T1000 (cell line): ENCODE results near the gene LTA.
A peak's percentile ranks its signal among the peaks of the same experiment; 100 is the strongest.
"Not testable (repeated sequence)": the region's sequence is repeated elsewhere in the genome, so short reads cannot be mapped to it uniquely, and the experiment has no call there.

Experiments
- DNase-seq: peaks from one replicate; lab custom pipeline; 2025; ENCODE audit warnings: mixed read lengths; lab: John Stamatoyannopoulos, UW

Gene LTA

DNA sequence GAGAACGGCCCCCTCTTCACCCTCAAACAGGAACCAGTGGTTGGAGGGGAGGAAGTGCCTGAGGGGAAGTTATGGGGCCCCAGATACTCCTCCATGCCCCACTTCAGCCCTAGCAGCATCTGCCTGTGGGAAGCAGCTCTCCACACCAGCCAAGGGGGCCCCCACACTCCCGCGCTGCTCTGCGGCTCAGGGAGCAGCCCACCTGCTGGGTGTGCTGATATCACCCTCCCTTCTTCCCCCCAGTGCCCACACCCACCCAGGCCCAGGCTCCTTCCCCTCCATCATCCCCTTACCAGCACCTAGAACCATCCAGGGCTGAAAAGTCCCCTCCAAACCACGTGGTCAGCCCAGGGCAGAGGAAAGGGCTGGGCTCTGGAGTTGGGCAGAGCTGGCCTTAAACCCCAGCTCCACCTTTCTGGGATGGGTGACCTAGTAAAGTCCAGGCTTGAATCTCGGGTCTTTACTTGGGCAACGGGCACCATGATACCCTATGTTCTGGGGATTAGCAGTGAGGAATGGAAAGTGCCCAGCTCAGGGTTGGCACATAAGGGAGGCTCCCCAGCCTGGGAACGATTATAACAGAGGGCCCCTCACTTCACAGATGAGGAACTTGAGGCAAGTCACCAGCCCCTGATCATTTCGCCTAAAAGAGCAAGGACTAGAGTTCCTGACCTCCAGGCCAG, 14.7 kb downstream of the LTA start:
- no peak for DNase-seq

DNA sequence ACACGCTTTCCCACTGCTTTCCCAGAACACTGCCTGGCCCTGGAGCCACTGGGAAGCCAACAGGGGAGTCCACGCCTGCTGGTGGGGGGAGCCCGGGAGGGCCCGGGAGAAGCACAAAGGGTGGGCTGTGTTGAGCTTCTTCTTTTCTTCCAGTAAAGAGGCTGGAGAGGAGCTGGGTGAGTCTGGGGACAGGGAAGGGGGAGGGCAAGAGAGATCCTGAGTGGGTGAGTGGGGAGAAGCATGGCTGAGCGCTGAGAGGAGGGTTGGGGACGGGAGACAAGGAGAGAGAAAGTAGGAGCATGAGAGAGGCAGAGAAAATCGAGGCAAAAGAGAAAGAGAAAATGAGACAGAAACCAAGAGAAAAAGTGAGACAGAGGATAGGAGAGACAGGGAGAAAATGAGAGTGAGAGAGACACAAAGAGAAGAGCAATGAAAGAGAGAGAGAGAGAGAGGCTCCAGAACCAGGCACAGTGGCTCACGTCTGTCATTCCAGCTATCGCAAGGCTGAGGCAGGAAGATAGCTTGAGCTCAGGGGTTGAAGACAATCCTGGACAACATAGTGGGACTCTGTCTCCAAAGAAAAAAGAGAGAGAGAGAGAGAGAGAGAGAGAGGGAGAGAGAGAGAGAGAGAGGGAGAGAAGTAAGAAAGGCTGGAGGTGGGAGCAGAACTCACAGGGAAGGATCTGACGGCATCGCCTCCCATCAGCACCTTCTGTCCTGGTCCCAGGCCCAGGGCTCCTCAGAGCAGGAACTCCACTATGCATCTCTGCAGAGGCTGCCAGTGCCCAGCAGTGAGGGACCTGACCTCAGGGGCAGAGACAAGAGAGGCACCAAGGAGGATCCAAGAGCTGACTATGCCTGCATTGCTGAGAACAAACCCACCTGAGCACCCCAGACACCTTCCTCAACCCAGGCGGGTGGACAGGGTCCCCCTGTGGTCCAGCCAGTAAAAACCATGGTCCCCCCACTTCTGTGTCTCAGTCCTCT, 16.0 kb downstream of the LTA start:
- DNase-seq, result no peak

DNA sequence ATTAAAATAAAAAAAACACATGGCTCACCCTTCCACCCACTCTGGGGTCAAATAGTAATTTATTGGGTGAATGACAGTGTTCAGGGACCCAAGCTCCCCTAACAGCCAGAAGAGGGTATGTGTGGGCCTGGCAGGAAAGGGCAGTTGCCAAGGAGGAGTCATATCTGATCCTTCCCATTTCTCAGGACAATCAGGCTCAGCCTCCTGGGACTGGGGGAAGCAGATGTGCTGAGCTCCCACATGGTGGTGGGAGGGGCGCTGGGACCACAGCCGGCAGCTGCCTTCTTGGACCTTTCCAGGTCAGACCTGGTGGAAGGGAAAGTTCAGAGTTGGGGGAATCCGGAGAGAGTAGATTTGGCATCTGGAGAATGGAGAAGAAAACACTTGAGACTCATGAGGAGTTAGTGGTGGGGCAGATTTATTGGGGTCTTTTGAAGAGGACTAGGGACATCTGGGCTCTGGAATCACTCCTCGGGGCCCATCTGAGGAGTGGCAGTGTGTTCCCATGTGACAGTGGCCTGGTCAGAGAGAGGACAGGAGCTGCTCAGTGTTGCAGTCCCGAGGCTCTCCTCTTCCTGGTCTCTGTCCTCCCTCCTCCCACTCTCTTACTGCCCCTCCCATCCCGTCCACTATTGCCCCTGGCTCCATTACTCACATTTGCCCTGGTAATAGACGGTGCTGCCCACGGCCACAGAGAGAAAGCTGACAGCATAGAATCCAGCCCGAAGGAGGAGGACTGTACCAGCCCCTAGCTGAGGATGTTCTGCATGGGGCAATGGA, 17.0 kb downstream of the LTA start:
- DNase-seq, result no peak

DNA sequence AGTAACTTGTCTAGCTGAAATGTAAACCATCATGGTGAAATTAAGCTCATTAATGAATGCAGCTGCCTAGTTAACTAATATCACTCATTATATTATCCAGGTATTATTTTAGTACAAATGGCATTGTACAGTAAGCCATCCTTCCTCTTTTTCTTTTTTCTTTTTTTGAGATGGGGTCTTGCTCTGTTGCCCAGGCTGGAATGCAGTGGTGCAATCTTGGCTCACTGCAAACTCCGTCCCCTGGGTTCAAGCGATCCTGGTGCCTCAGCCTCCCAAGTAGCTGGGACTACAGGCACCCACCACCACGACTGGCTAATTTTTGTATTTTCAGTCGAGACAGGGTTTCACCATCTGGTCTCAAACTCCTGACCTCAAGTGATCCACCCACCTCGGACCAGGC, 18.6 kb downstream of the LTA start:
- DNase-seq, result not testable (repeated sequence)

DNA sequence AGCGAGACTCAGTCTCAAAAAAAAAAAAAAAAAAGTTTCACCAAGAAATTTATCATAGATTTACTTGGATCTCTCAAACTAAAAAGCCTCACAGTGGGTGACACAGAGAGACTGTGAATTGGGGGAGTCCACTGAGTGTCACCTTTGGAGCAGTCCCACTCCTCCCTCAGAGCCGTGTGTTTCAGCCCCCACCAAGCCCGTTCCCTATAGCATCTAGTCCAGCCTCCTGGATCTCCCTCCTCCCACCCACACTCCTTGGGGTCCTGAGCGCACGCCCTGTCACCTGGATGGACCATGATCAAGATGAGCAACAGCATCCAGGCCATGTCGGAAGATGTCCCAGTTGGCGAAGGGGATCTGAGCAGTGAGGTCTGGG, 20.3 kb downstream of the LTA start:
- DNase-seq, result no peak

DNA sequence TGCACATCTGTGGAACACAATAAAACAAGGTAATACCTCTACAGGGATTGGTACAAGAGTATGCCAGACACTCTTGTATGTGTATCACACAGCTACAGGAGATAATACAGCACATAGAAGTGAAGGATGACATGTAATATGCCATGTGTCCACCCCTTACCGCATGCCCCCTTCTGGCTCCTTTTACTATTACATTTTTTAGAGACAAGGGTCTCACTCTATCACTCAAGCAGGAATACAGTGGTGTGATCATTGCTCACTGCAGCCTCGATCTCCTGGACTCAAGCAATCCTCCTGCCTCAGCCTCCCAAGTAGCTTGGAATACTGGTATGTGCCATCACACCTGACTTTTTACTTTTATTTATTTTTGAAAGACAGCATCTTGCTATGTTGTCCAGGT, 24.9 kb downstream of the LTA start:
- DNase-seq, result no peak

DNA sequence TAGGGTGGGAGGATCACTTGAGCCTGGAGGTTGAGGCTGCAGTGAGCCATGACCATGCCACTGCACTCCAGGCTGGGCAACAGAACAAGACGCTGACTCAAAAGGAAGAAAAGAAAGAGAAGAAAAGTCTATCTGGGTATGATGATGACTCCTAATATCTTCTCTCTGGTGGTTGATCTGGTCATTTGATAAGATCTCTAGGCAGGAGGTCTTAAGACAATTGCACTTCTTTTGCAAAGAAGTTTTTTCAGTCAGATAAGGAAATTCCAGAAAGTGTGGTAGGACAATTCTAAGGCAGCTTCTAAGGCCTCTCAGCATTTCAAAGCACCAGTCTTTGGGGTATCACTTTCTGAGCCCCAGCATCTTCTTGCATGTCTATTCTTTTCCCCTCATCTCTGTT, 35.2 kb downstream of the LTA start:
- no peak for DNase-seq

DNA sequence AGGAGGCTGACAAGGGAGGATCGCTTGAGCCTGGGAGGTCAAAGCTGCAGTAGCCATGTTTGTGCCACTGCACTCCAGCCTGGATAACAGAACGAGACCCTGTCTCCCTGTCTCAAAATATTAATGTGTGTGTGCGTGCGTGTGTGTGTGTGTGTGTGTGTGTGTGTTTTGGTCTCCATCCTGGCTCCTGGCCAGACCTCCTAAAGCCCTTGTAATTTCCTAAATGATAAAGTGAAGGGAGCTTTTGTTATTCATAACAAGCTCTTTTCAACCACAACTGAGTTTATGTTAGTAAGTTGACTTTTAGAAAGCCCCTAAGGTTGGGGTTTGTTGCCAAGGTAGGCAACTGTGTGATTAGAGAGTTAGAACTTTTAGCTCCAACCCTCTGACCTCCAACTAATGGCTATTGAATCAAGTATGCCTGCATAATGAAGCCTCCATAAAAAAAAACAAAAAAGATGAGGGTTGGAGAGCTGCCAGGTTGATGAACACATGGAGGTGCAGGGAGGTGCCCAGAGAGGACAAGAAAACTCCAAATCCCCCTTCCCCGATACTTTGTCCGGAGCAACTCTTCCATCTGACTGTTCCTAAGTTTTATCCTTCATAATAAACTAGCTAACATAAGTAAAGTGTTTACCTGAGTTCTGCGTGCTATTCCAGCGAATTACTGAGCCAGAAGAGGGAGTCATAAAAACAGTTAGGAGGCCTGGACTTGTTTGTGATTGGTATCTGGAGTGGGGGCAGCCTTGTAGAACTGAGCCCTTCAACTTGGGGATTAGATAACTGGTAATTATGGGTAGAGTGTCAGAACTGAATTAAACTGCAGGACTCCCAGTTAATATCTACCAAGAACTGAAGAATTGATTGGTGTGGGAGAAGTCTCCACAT, 37.7 kb downstream of the LTA start:
- DNase-seq, result no peak

DNA sequence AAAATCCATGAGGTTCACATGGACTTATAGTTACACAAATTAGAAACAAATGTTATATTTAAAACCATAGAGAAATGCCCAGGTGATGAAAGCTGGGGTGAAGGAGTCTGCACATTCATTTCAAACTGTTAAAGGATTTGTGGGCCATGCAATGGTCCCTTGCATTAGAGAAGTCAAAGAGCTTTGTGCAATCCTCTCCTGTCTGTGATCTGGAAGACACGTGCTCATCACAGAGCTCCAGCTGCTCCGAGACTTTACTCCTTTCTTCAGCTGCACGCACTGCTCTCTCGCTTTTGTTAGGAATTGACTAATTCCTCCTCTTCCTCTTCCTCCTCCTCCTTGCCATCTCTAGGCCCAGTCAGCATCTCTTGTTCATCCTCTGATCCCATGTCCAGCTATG, 38.9 kb downstream of the LTA start:
- DNase-seq, result no peak

DNA sequence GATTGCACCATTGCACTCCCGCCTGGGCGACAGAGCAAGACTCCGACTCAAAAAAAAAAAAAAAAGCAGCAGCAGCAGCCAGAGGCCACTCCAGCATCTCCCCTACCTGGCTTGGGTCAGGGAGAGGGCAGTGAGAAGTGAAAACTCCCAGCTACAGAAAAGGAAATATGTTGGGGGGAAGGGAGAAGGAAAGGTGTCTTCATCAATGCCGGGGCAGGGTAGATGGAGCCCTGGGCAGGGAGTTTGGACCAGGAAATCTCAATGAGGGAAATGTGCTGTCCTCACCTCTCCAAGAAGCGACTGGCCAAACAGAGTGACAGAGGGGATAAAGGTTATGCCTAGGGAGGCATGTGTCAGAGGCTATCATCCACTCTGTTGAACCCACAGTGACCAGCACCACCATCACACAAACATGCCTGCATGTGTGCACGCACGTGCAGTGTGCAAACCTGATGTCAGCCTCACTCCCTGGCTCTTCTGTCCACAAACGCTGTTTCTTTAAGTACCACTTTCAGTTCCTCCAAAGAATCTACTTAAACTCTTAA, 42.1 kb downstream of the LTA start:
- DNase-seq, result no peak

DNA sequence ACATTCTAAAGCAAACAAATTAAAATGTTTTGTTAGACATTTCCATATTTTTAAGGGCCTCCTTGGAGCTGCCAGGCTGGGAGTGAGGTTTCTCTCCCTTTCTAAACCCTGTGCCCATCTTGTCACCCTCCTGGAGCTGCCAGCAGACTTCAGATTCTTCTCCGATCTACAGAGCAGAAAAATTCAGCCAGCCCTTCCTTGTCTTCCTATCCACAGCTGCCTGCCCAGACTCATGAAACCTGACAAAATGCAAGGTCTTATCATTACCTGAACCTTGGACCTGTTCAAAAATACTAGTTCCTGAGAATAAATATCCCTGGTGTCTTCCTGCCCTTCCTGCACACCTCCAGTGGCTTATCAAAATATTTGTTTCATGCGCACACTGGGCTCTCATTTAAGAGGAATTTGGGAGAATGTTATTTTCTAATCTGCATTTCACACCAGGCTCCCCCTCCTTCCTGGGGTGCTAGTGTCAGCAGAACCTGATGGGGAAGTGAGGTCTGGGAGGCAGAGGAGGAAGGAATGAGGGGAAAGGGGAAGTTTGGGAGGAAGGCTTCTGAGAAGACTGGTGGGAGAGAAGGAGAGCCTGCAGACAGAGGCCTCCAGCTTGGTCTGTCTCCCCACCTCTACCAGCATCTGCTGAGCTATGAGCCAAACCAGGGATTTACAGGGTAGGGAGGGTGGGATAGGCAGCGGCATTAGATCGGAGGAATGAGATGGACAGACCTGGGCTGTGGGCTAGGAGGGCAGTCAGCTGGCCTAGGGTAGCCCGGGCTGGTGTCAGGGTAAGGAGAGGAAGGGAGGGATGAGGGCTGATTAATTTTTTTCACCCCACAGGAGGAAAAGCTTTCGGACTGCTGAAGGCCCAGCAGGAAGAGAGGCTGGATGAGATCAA, 42.8 kb downstream of the LTA start, which contains the start of gene AIF1:
AIF1 (plus strand) TSS at position 551 of the 895 bp plus-strand sequence; CDS start at position 647, 96 bp downstream.
- no peak for DNase-seq

DNA sequence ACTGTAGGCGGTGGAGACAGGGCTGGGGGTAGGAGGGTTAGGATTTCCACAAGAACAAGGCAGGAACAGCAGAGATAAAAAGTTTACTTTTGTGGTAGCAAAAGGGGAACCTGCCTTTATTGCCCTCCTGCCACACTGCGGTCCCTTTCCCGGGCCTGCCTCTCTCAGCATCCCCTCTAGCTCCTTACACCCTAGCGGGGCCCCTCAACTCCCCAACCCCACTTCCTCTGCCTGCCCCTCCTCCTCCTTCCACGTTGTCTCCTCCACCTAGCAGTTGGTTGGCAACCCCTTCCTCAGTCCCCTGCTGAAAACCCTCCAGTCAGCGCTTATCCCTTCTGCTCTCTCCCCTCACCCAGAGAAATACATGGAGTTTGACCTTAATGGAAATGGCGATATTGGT, 43.7 kb downstream of the LTA start:
- no peak for DNase-seq

DNA sequence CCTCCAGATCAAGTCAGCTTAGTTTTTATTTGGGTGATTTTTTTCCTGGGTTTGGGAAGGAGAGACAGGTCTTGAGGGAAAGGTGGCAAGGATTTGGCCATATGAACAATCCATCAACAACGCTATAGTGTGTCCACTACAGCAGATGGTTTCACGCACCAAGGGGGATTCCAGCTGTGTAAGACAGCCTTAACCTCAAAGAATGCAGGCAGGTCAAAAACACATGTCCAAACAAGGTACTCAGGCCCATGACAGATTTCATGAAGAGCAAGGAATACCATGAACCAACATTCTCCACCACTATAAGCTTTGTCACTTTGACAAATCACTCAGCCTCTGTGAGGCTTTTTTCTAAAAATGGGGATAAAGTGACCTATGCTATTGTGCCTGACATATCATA, 44.9 kb downstream of the LTA start:
- DNase-seq, result no peak

DNA sequence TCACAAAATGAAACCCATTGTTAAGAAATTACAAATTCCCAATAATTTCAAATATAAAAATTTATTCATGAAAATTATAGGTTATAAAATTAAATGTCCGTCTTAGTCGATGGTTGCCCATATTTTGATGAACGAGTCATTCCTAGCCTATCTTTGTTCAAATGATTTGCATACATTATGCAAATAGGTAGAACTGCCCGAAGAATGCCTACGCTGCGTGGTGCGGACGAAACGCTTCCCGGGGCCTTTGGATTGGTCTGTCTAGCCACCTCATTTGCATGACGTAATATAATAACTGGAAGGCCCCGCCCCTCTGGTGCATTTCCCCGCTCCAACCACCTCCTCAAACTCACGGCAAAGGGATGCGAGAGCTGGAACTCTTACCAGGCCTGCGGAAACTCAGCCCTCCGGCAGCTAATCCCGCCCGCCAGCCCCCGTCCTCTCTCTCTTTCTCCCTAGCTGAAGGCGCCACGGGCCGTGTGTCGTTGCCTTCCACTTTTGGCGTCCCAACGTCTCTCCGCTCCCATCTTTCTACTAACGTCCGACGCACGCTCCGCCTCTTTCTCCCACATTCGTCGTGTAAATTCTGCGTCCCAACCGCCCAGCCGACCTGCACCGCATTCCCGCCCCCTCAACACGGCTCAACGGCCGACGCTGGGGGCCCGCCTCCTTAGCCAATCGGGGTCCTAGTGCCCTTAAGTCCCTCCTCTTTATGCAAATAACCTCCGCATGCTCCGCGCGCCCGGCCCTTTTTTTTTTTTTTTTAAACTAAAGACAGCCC, 47.9 kb downstream of the LTA start:
- DNase-seq, result peak; percentile 97

DNA sequence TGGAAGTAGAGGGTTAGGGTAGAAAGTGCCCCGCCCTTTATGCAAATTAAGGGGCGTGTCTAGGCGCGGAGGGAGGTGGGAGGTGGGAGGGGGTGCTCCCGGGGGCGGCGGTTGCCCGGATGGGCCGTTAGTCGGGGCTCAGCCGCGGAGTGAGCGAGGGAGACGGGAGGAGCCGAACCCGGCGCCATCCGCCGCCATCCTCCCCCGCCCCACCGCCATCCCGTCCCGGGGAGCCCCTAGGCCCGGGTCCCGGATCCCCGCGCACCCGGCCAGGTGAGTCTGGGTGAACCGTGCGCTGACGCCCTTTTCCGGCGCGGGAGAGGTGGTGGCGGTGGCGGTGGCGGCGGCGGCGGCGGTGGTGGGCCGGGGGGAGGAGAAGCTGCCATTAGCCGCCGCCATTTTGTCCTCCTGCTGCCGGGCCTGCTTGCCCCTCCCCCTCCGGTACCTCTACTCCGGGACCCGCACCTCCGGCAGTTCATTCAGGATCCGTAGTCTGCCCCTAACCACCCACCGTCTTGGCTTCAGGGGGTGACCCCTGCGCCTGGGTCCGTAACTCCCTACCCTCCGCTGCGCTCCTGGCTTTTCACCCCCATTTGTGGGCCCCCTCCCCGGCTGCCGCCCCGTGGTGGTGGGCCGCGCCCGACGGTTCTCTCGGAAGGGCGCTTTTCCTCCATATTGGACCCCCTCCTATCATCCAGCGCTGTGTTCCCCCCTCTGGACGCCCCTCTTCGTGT, 48.7 kb downstream of the LTA start, which contains the start of gene PRRC2A:
PRRC2A (plus strand) TSS at position 130 of the 734 bp plus-strand sequence. CDS start 2,075 bp downstream, outside the sequence.
- DNase-seq, result no peak

DNA sequence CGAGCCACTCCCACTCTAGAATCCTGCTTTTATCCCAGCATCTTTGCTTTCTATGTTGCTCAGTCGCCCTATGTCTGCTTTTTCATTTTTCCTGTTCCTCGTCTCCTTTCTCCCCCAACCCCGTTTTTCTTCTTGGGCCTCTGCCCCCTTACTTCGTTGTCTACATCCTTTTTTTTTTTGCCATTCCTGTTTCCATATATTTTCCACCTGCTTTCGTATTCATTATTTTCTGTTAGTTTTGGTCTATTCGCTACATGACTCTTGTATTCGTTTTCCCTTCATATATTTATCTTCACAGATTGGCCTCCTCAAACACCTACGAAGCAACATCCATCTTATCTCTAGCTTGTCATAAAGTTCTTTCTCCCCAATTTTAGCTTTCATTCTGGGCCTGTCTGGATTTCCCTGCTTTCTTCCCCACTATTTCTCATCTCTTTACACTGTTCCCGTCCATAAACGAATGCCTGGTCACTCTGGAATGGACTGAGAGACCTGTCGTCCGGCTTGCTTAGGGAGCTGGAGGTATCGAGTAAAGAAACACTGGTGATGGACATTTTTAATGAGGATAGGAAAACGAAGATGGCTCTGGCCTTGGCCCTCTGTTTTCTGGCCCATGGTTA, 49.3 kb downstream of the LTA start:
- DNase-seq, result no peak

DNA sequence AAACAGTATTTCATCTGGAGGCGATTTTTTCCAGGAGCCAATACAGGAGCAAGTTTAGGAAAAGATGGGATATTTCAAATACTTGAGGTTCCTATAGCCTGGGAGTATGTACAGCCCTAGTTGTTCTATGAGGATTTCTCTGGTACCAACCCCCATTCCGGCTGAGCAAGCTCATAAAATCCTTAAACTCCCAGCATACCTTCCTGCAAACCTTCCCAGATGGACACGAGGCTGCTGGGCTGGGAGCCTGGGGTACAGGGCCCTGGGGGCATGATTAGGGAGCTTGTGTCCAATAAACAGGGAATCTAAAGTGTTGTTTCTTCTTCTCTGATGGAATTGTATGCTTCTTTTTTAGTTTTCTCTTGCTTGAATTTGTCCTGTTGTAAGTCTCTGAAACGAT, 49.9 kb downstream of the LTA start:
- DNase-seq, result no peak

DNA sequence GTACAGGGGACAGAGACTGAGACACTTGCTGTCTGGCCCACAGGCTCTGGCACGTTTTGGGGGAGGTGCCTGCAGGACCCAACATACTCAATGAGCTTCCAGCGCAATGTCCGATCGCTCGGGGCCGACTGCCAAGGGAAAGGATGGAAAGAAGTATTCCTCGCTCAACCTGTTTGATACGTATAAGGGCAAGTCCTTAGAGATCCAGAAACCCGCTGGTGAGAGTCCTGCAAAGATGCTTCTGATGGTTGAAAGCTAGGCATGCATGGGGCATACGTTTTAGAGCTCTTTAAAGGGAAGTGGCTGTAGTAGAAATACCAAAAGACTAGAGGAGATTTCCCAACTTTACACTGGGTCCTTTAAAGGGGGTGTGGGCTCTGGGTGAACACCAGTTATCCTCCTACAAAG, 50.6 kb downstream of the LTA start:
- no peak for DNase-seq
